Right cardiac atrium (tissue), 5 donors: Measurements from ENCODE around the gene SERPINA6. TPM values are rescaled to one million over a fixed set of nuclear protein-coding genes. Genes with fewer than 3 reads are reported as not detected.
"Not testable (repeated sequence)": the region's sequence is repeated elsewhere in the genome, so short reads cannot be mapped to it uniquely, and the experiment has no call there.

Source experiments
- ATAC-seq, 2 donors: fragments of 200-7000 bp; cut with Tn5 transposase; one replicate each; pipeline versions ENCODE4 v1.8.0 to v1.9.1; 2020; ENCODE audit warnings: moderate library complexity in 2 of 2, mild to moderate bottlenecking in 1 of 2
- DNase-seq, 3 donors: peaks; one replicate each; pipeline ENCODE4 v3.0.0-alpha.2; 2020
- H3K27ac ChIP-seq: one replicate; pipeline ENCODE4 v1.5.1; 2013; ENCODE audit warnings: mild to moderate bottlenecking, low read length, control low read depth, moderate library complexity
- H3K27me3 ChIP-seq: one replicate; pipeline ENCODE4 v1.6.1; 2013; ENCODE audit not compliant: control insufficient read depth, insufficient read depth
- H3K4me1 ChIP-seq: one replicate; pipeline ENCODE4 v1.6.1; 2013; ENCODE audit warnings: low read length; ENCODE audit not compliant: control insufficient read depth, insufficient read depth
- H3K4me3 ChIP-seq: one replicate; pipeline ENCODE4 v1.5.1; 2013; ENCODE audit warnings: low read length, control low read depth
- H3K9me3 ChIP-seq: one replicate; pipeline ENCODE4 v1.6.1; 2013; ENCODE audit warnings: low read length; ENCODE audit not compliant: control insufficient read depth
- WGBS: extraction: QIAGEN DNeasy Blood & Tissue Kit; methylation state at CpG from one replicate; pipeline ENCODE4 v1.1.7; 2013; 5-methylcytosine and 5-hydroxymethylcytosine counted together
- intact Hi-C, 4 donors: fragments of 100-400 bp; cut with DNase I; formaldehyde crosslinking; loops; one replicate each; pipeline versions ENCODE4 v1.11.0 to v1.14.0; 2022 to 2023
- polyA plus RNA-seq: library from polyadenylated mRNA; stranded (reverse); fragments of 200-250 nt; gene quantifications from one replicate; pipeline ENCODE4 v1.2.3, GENCODE V29; 2013
- total RNA-seq, 4 donors: library from RNA; stranded (reverse); fragmentation: NEBNext Ultra II Directional; extraction: Animal tissue kit (Norgen Biotek cat#: 25700); gene quantifications; one replicate each; pipeline ENCODE4 v1.2.1, GENCODE V29; 2021
- donor health status: healthy with polysubstance abuse.
- donor health status: DM: no; HTN: yes; CAD: no.
- donor health status: DM: no; HTN: no; CAD: no.
- donor health status: DM: no; HTN: yes; CAD: no; lungs with severe emphysema.
- donor health status: DM: yes; HTN: yes; CAD: no.

Gene SERPINA6
- total and polyA plus RNA-seq, 5 donors, result not detected

- Histone ChIP-seq H3K4me3 (no peak overlapping the region), H3K4me1 (no peaks in the 10 kb centered on the region), H3K27ac (no peak overlapping the region), H3K9me3 (no peaks in the 10 kb centered on the region), H3K27me3 (no peaks in the 10 kb centered on the region)
- DNase-seq (no peak), ATAC-seq (peak; percentile 74 to 78)
- WGBS, result 51% methylated on average over 14 of the region's 14 CpGs
- intact Hi-C loops, result no loop called here
Measured at GRCh38 chr14:94288610-94289465, 34.3 kb downstream of the SERPINA6 start.

- intact Hi-C loops, result no loop called here
- no peak for ATAC-seq
- Histone ChIP-seq H3K9me3 (no peaks in the 10 kb centered on the region), H3K27me3 (no peaks in the 10 kb centered on the region), H3K4me3 (no peak overlapping the region), H3K4me1 (no peaks in the 10 kb centered on the region), H3K27ac (no peak overlapping the region)
- no peak for DNase-seq
Measured at GRCh38 chr14:94285158-94285557, 38.0 kb downstream of the SERPINA6 start.

- H3K27ac ChIP-seq, result no peak overlapping the region
- no peak for ATAC-seq
- no peaks in the 10 kb centered on the region for H3K9me3 ChIP-seq
- no peaks in the 10 kb centered on the region for H3K4me1 ChIP-seq
- no peak for DNase-seq
- intact Hi-C loops, result no loop called here
- H3K27me3 ChIP-seq, result no peaks in the 10 kb centered on the region
- no peak overlapping the region for H3K4me3 ChIP-seq
- WGBS, result 77% methylated on average over 2 of the region's 2 CpGs
Measured at GRCh38 chr14:94284221-94284620, 38.9 kb downstream of the SERPINA6 start.

- no peaks in the 10 kb centered on the region for H3K9me3 ChIP-seq
- intact Hi-C loops, result no loop called here
- no peak overlapping the region for H3K27ac ChIP-seq
- H3K27me3 ChIP-seq, result no peaks in the 10 kb centered on the region
- WGBS, result 80% methylated on average over 2 of the region's 2 CpGs
- DNase-seq (no peak), ATAC-seq (no peak)
- H3K4me3 ChIP-seq, result no peak overlapping the region
- no peaks in the 10 kb centered on the region for H3K4me1 ChIP-seq
Measured at GRCh38 chr14:94282991-94283723, 40.0 kb downstream of the SERPINA6 start.

GRCh38 chr14:94278731-94279130 lies 44.4 kb downstream of the SERPINA6 start:
- ATAC-seq, result no peak
- no peak for DNase-seq
- Histone ChIP-seq H3K9me3 (no peaks in the 10 kb centered on the region), H3K27ac (no peak overlapping the region), H3K4me3 (no peak overlapping the region), H3K4me1 (no peaks in the 10 kb centered on the region), H3K27me3 (no peaks in the 10 kb centered on the region)
- intact Hi-C loops, result no loop called here
- 67% methylated on average over 2 of the region's 2 CpGs for WGBS

- H3K4me1 ChIP-seq, H3K9me3 ChIP-seq, DNase-seq, ATAC-seq, H3K4me3 ChIP-seq, intact Hi-C loops, H3K27ac ChIP-seq, H3K27me3 ChIP-seq: not testable (repeated sequence)
- WGBS, result 86% methylated on average over 11 of the region's 11 CpGs
Measured at GRCh38 chr14:94276898-94277561, 46.1 kb downstream of the SERPINA6 start.

GRCh38 chr14:94269156-94269555 lies 54.0 kb downstream of the SERPINA6 start:
- intact Hi-C loops, result no loop called here
- 72% methylated on average over 10 of the region's 10 CpGs for WGBS
- ATAC-seq, result no peak

GRCh38 chr14:94268582-94268981 lies 54.6 kb downstream of the SERPINA6 start:
- H3K4me1 ChIP-seq, H3K4me3 ChIP-seq, H3K27me3 ChIP-seq, intact Hi-C loops, ATAC-seq, DNase-seq, H3K27ac ChIP-seq, H3K9me3 ChIP-seq: not testable (repeated sequence)
- 72% methylated on average over 7 of the region's 7 CpGs for WGBS

More at GRCh38 chr14:94269156-94269555, 54.0 kb downstream of the SERPINA6 start:
- no peaks in the 10 kb centered on the region for H3K9me3 ChIP-seq
- no peak for DNase-seq
- H3K4me3 ChIP-seq, result no peak overlapping the region
- H3K27ac ChIP-seq, result no peak overlapping the region
- no peaks in the 10 kb centered on the region for H3K27me3 ChIP-seq
- no peaks in the 10 kb centered on the region for H3K4me1 ChIP-seq

- Histone ChIP-seq H3K27me3 (no peaks in the 10 kb centered on the region), H3K27ac (no peak overlapping the region), H3K4me1 (no peaks in the 10 kb centered on the region), H3K9me3 (no peaks in the 10 kb centered on the region), H3K4me3 (no peak overlapping the region)
- ATAC-seq (no peak), DNase-seq (no peak)
- WGBS, result 81% methylated on average over 1 of the region's 1 CpG
- intact Hi-C loops, result no loop called here
Measured at GRCh38 chr14:94267352-94267751, 55.8 kb downstream of the SERPINA6 start.

GRCh38 chr14:94264195-94264594 lies 58.9 kb downstream of the SERPINA6 start:
- H3K4me1 ChIP-seq, H3K4me3 ChIP-seq, H3K27ac ChIP-seq, H3K9me3 ChIP-seq, intact Hi-C loops, DNase-seq, ATAC-seq, H3K27me3 ChIP-seq: not testable (repeated sequence)
- 64% methylated on average over 3 of the region's 3 CpGs for WGBS
